ENCODE results near the gene CDC42EP4.
A peak's percentile ranks its signal among the peaks of the same experiment; 100 is the strongest.
"Not testable (repeated sequence)": the region's sequence is repeated elsewhere in the genome, so short reads cannot be mapped to it uniquely, and the experiment has no call there.

The CDC42EP4 gene

GRCh38 chr17:73342541-73343167 is 30.9 kb upstream of the CDC42EP4 start:
- DNase-seq, result peak; percentile 97

DNA sequence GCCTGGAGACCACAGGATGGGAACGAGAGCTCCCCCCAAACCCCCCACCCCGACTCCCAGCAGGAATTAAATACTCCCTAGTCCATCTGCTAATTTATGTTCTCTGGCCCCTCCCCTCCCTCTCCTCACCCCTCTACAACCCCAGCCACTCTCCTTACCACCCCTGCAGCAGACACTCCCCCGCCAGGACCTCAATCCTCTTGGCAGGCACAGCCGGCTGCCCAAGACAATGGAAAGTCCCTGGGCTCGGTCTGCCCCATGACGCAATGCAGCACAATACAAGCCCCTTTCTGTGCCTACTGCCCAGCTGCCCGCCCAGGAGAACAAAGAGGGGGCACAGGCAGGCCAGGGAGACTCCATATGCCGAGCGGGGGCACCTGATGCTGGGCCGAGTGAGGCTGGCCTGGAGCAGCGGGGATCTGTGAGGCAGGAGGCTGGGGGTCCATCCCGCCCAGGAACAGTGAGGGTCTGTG is 30.3 kb upstream of the CDC42EP4 start:
- DNase-seq, result peak; percentile 95

- DNase-seq, result peak; percentile 82
Observed at GRCh38 chr17:73341350-73342049, 29.7 kb upstream of the CDC42EP4 start.

DNA sequence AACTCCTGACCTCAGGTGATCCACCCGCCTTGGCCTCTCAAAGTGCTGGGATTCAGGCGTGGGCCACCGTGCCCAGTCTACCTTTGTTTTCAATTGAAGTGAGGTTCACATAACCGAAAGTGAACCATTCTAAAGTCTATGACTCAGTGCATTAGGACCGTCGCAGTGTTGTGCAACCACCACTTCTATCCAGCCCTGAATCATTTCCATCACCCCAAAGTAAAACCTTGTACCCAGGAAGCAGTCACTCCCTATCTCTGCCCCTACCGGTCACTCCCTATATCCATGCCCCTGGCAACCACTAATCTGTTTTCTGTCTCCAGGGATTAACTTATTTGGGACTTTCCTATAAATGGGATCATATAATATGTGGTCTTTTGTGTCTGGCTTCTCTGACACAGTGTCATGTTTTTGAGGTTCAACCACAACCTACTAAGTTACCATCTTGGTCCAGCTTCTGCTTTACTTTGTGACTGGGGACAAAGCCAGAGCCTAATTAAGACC is 28.3 kb upstream of the CDC42EP4 start:
- DNase-seq, result no peak

- DNase-seq, result no peak
Observed at GRCh38 chr17:73338566-73339197, 26.9 kb upstream of the CDC42EP4 start.

GRCh38 chr17:73338050-73338521 is 26.3 kb upstream of the CDC42EP4 start:
- DNase-seq, result no peak

- DNase-seq, result no peak
Observed at GRCh38 chr17:73337330-73337710, 25.5 kb upstream of the CDC42EP4 start.

GRCh38 chr17:73336408-73337329 is 24.9 kb upstream of the CDC42EP4 start:
- DNase-seq, result no peak

DNA sequence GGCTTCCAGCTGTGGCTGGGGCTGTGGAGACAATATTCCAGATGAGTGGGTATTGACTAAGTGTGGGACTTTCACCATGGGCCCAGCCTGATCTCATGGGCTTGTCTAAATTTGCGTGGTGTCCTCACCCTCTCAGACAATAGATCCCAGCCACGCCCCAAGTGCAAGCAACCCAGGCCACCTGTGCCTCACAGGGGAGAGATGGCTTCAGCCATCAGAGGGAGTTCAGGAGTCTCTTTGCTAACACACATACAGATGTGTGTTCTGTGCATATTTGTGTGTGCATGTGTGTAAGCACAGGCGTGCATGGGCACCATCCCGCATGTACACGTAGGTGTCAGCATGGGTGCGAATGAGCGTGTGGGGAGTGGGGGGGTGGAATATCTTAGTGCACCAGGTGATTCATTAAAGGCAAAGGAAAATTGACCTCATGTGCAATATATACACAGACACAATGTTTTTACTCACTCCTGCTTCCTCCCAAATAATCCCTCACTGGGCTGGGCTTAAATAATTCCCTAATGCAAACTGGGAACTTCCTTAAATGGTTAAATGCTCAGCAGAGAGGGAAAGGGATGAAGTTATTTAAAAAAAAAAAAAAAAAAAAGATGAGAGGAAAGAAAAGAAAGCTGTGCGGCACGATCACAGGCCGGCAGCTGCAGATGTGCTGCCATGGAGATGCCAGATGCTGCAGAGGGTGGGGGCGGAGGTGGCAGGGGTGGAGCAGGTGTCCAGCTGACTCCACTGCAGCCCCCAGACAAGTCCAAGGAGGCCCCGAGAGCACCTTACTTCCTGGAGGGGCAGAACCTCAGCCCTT is 24.0 kb upstream of the CDC42EP4 start:
- DNase-seq, result no peak

DNA sequence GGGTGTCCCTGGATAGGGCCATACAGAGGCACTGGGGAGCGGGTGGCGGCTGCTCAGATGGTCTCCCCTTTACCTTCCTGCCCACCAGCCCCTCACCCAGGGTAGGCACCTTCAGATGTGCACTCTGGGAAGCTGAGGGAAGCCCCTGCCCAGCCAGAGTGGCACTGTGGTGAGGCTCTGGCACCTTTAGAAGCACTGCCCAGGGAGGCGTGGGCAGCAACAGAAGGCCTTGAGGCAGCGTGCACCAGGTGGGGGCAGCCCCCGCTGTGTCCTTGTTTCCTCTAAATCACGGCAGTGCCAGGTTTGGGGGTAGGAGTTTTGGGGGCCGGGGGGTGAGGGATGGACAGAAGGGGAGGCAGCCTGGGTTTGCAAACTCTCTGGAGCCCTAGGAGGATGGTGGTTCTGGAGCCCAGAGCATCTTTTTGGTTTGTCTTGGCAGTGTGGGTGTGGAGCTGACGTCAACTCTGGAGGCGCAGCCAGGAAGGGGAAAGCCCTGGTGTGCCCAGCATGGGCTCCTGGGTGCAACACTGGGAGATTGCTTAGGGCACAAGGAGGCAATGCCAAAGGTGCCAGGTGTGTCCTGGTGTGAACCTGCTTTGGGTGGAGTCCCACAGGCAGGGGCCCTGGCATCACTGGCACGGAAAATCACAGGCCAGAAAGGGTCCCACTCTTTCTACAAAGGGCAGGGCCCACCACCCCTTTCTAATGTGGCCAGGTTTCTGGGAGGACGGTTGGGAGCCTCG is 23.1 kb upstream of the CDC42EP4 start:
- no peak for DNase-seq

DNA sequence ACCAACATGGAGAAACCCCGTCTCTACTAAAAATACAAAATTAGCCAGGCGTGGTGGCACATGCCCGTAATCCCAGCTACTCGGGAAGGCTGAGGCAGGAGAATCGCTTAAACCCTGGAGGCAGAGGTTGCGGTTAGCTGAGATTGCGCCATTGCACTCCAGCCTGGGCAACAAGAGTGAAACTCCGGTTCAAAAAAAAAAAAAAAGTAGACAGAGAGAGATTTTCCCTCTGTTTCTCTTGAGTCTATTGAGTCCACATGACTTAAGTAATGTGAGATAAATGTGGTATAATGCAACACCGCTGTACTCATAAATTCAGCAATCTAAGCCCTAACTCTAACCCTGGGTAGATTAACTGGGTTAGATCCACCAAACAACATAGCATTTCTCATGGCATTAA is 21.6 kb upstream of the CDC42EP4 start:
- not testable (repeated sequence) for DNase-seq

GRCh38 chr17:73331060-73331459 is 19.3 kb upstream of the CDC42EP4 start:
- no peak for DNase-seq

GRCh38 chr17:73327676-73328075 is 15.9 kb upstream of the CDC42EP4 start:
- DNase-seq, result no peak

DNA sequence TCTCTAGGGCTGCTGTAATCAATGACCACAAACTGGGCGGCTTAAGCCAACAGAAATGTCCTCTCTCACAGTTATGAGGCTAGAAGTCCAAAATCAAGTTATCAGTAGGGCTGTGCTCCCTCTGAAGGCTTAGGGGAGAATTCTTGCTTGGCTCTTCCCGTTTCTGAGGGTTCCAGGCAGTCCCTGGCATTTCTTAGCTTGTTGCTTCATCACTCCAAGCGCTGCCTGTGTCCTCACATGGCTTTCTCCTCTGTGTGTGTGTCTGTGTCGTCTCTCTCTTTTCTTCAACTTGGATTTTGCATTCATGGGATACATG is 13.7 kb upstream of the CDC42EP4 start:
- DNase-seq, result no peak

GRCh38 chr17:73324711-73325526 is 13.1 kb upstream of the CDC42EP4 start:
- no peak for DNase-seq

DNA sequence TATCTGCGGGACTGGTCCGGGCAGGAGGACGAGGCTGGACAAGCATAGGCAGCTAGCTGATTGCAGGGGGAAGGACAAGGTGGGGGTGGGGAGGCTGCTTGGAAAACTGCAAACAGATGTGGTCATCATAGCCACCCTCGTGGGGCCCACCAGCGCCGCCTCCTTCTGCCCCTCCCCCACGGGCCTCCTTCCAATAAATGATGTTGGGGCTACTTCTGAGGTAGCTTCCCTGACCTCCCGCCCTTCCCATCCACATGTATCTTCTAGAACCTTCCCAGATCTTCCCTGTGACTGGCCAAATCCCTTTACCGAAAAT is 12.3 kb upstream of the CDC42EP4 start:
- DNase-seq, result peak; percentile 86

DNA sequence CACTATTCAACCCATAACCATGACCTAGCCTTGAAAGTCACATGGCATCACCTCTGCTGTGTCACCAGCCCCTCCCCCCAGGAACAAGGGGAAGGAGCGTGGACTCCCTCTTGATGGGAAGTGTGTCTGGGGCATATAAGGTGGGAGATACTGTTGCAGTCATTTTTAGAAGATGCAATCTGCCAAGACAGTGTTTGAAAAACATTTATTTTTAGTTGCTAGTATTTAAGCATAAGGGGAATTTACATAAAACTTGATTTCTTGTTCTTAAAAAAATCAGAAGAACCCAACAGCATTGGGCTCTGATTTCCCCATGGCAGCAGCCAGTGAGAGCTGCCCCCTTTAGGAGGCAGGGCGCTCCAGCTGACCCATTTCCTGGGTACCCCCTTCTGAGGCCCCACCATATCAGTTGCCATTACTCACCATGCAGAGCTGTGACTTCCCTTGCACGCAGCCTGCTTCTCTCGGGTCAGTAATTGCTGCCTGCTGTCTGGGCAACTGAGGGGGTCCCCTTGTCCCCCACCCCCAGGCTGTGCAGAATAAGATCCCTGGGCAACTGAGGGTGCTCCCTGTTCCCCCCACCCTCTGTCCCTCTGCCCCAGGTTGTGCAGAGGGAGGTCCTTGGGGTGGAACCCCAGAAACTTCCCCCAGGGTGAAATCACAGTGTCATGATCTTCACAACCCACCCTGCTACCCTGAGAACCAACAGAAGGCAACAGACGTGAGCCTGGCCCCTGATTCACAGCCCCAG is 11.8 kb upstream of the CDC42EP4 start:
- DNase-seq, result no peak

GRCh38 chr17:73320601-73321264 is 8.9 kb upstream of the CDC42EP4 start:
- no peak for DNase-seq

DNA sequence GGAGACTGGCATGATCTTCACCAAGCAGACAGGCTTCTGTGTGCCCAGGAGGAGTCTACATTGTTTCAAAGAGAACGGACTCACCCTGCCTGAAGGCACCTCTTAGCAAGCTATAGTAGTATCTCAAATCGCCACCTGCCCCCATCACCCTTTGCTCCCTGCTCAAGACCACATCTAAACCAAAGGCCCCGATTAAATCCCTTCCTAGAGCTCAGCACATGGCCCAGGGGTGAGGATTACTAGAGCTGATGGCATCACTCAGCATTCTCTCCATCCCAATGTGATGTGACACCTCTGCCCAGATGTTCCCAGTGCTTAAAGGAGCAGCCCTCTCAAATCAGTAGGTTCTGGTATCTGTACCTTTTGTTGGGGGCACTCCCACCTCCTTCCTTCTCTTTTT is 8.0 kb upstream of the CDC42EP4 start:
- no peak for DNase-seq

Data from islet precursor cell (in vitro differentiated cells).